Fibroblast of lung (primary cell): ENCODE data around the gene CBLC. TPM values are rescaled to one million over a fixed set of nuclear protein-coding genes. Genes with fewer than 3 reads are reported as not detected.

ENCODE experiments used
- DNase-seq, 2 donors: peaks; one replicate each; pipeline versions ENCODE4 v3.0.0 to v3.0.0-alpha.2; 2010; ENCODE audit warnings: low read depth in 2 of 2
- H2AFZ ChIP-seq: 2 replicates; pipeline ENCODE4 v1.5.1; 2012; ENCODE audit warnings: low read length, control low read depth, inconsistent platforms
- H3K27ac ChIP-seq: 2 replicates; pipeline ENCODE4 v1.5.1; 2011; ENCODE audit warnings: low read length, control low read depth; ENCODE audit not compliant: insufficient read depth
- H3K27me3 ChIP-seq: 2 replicates; pipeline ENCODE4 v1.5.1; 2011; ENCODE audit warnings: mild to moderate bottlenecking, low read length; ENCODE audit not compliant: control insufficient read depth, insufficient read depth
- H3K36me3 ChIP-seq: 2 replicates; pipeline ENCODE4 v1.5.1; 2011; ENCODE audit warnings: low read length; ENCODE audit not compliant: control insufficient read depth, insufficient read depth
- H3K4me1 ChIP-seq: 2 replicates; pipeline ENCODE4 v1.5.1; 2011; ENCODE audit warnings: low read length; ENCODE audit not compliant: control insufficient read depth, insufficient read depth; ENCODE audit errors: extremely low read depth
- H3K4me2 ChIP-seq: 2 replicates; pipeline ENCODE4 v1.5.1; 2011; ENCODE audit warnings: low read length, control low read depth; ENCODE audit not compliant: insufficient read depth; ENCODE audit errors: extremely low read depth
- H3K4me3 ChIP-seq, 4 experiments: fragments of 200-600 bp in 1 of 4; sonication (generic) in 1 of 4; replicated peaks in 1 of 4; 2 replicates each; pipeline ENCODE4 v1.5.1; 2011 to 2016; ENCODE audit warnings: low read length in 4 of 4, low read depth in 3 of 4, mild to moderate bottlenecking in 3 of 4, control low read depth in 2 of 4, inconsistent platforms in 1 of 4, mixed read lengths in 1 of 4; ENCODE audit not compliant: insufficient read depth in 1 of 4; ENCODE audit errors: control extremely low read depth in 1 of 4
- H3K79me2 ChIP-seq: 2 replicates; pipeline ENCODE4 v1.5.1; 2012; ENCODE audit warnings: mild to moderate bottlenecking, low read length, inconsistent platforms; ENCODE audit not compliant: control insufficient read depth, insufficient read depth
- H3K9ac ChIP-seq: 2 replicates; pipeline ENCODE4 v1.5.1; 2011; ENCODE audit warnings: mild to moderate bottlenecking, low read length, control low read depth; ENCODE audit not compliant: insufficient read depth
- H3K9me3 ChIP-seq: 2 replicates; pipeline ENCODE4 v1.5.1; 2012; ENCODE audit warnings: low read depth, low read length; ENCODE audit not compliant: control insufficient read depth, insufficient read depth
- H4K20me1 ChIP-seq: 2 replicates; pipeline ENCODE4 v1.5.1; 2011; ENCODE audit warnings: low read length; ENCODE audit not compliant: control insufficient read depth, insufficient read depth; ENCODE audit errors: extremely low read depth
- EZH2 ChIP-seq: IDR thresholded peaks from 2 replicates; pipeline ENCODE4 v1.5.1; 2012; ENCODE audit warnings: low read length, control low read depth, mild to moderate bottlenecking; ENCODE audit errors: missing control alignments
- polyA plus RNA-seq, 2 donors: library from polyadenylated mRNA; depleted of rRNA in 1 of 2; stranded (reverse) in 1 of 2; unstranded in 1 of 2; fragments of >200 nt; gene quantifications; 2 replicates each; pipeline ENCODE4 v1.2.1, GENCODE V29; 2011 to 2012; ENCODE audit warnings: missing spikeins in 1 of 2
- total RNA-seq: library from RNA; depleted of rRNA; stranded (reverse); fragments of >200 nt; gene quantifications from 2 replicates; pipeline ENCODE4 v1.2.1, GENCODE V29; 2014
- TF ChIP-seq, protein P1 (sequence below), 2 donors: IDR thresholded peaks in 1 of 2; conservative IDR thresholded peaks in 1 of 2; 1 replicate in 1 of 2; 2 replicates in 1 of 2; pipeline ENCODE4 v1.5.1; 2011 to 2012; ENCODE audit warnings: low read length in 2 of 2, control low read depth in 1 of 2, inconsistent platforms in 1 of 2, low read depth in 1 of 2, mild to moderate bottlenecking in 1 of 2

The CBLC gene
- total and polyA plus RNA-seq, 2 donors (not counting 1 experiment from before 2014, with no cell fraction given) = 0.33 TPM; not detected in 1

DNA sequence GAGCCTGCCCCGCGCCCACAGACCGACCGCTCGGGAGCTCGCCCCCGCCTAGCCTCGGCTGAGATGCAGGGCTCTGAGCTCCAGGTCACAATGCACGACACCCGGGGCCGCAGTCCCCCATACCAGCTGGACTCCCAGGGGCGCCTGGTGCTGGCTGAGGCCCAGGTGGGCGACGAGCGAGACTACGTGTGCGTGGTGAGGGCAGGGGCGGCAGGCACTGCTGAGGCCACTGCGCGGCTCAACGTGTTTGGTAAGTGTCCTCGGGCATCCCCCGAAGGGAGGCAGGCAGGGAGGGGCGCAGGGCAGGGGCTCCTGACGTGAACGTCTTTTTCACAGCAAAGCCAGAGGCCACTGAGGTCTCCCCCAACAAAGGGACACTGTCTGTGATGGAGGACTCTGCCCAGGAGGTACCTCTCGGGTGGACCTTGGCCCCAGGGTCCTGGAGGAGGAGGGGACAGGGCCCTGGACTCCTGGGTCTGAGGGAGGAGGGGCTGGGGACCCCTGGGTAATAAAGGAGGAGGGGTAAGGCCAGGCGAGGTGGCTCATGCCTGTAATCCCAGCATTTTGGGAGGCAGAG, 34.5 kb downstream of the CBLC start:
- DNase-seq = no peak
- TF ChIP-seq EZH2 = no peak
- TF ChIP-seq, protein P1, sequence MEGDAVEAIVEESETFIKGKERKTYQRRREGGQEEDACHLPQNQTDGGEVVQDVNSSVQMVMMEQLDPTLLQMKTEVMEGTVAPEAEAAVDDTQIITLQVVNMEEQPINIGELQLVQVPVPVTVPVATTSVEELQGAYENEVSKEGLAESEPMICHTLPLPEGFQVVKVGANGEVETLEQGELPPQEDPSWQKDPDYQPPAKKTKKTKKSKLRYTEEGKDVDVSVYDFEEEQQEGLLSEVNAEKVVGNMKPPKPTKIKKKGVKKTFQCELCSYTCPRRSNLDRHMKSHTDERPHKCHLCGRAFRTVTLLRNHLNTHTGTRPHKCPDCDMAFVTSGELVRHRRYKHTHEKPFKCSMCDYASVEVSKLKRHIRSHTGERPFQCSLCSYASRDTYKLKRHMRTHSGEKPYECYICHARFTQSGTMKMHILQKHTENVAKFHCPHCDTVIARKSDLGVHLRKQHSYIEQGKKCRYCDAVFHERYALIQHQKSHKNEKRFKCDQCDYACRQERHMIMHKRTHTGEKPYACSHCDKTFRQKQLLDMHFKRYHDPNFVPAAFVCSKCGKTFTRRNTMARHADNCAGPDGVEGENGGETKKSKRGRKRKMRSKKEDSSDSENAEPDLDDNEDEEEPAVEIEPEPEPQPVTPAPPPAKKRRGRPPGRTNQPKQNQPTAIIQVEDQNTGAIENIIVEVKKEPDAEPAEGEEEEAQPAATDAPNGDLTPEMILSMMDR (conservative IDR thresholded peaks at IDR 0.05 in 1 of 2, IDR thresholded peaks at IDR 0.05 in 1 of 2; ENCODE audit: low read depth in 1 of 2, low read length in 2 of 2) = no peak
- H3K27ac ChIP-seq = no peak overlapping the region

DNA sequence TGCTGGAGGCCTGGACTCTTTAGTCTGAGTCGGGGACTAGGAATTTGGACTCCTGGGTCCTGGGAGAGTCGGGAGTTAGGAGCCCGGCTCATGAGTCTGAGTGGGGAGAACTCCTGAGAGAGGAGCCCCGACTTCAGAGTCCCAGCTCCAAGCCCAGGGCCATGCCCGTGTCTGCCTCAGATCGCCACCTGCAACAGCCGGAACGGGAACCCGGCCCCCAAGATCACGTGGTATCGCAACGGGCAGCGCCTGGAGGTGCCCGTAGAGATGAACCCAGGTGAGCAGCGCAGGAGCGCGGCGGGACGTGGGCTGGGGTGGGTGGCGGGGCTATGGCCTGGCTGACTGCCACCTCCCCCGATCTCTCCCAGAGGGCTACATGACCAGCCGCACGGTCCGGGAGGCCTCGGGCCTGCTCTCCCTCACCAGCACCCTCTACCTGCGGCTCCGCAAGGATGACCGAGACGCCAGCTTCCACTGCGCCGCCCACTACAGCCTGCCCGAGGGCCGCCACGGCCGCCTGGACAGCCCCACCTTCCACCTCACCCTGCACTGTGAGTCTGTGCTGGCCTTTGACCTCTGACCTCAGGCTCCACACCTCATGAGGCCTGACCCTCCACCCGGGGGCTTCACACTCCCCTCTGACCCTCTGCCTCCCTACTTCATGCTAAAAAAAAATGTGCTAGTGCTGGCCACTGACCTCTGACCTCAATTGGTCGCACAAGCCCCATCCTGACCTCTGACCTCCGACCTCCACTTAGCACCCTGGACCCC, 35.6 kb downstream of the CBLC start:
- Histone ChIP-seq H3K4me2 (no peak overlapping the region), H2AFZ (no peak overlapping the region), H3K79me2 (no peaks in the 10 kb centered on the region), H4K20me1 (no peaks in the 10 kb centered on the region), H3K4me1 (peaks cover 9% of the 10 kb centered on the region), H3K36me3 (peaks cover 6% of the 10 kb centered on the region), H3K4me3 (no peak overlapping the region), H3K27ac (no peak overlapping the region), H3K9me3 (no peaks in the 10 kb centered on the region), H3K9ac (no peak overlapping the region), H3K27me3 (no peaks in the 10 kb centered on the region)
- no peak for DNase-seq
- TF ChIP-seq EZH2 = no peak
- TF ChIP-seq, protein P1 (conservative IDR thresholded peaks at IDR 0.05 in 1 of 2, IDR thresholded peaks at IDR 0.05 in 1 of 2; ENCODE audit: low read depth in 1 of 2, low read length in 2 of 2) = no peak

More for the DNA sequence above, 34.5 kb downstream of the CBLC start:
- Histone ChIP-seq H3K79me2 (no peaks in the 10 kb centered on the region), H3K36me3 (peaks cover 6% of the 10 kb centered on the region), H3K4me2 (no peak overlapping the region), H4K20me1 (no peaks in the 10 kb centered on the region), H3K9me3 (no peaks in the 10 kb centered on the region), H3K9ac (no peak overlapping the region), H3K27me3 (no peaks in the 10 kb centered on the region), H2AFZ (no peak overlapping the region), H3K4me3 (no peak overlapping the region), H3K4me1 (peaks cover 11% of the 10 kb centered on the region)

DNA sequence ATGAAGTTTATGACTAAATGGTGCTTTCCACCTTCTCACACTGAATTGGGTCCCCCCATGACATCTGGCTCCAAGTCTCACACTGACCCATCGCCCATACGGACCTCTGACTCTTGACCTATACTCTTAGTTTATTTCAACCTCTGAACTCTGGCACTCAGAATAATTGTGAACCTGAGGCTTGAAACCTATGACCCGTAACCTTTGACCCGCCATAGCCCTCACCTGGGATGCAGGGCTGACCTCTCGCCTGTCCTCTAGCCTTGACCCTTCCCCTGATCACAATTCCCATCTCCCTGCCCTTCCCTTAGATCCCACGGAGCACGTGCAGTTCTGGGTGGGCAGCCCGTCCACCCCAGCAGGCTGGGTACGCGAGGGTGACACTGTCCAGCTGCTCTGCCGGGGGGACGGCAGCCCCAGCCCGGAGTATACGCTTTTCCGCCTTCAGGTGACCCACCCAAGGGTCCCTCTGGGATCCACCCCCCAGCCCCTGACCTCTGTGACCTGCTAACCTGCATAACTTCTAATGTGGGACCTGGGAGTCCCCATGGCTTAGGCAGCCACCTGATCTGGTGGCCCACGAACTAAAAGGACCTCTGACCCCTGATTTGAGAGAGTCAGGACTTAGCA, 36.3 kb downstream of the CBLC start:
- H3K9me3 ChIP-seq = no peaks in the 10 kb centered on the region
- TF ChIP-seq, protein P1 (conservative IDR thresholded peaks at IDR 0.05 in 1 of 2, IDR thresholded peaks at IDR 0.05 in 1 of 2; ENCODE audit: low read depth in 1 of 2, low read length in 2 of 2) = no peak
- TF ChIP-seq EZH2 = no peak
- no peaks in the 10 kb centered on the region for H3K27me3 ChIP-seq
- H4K20me1 ChIP-seq = no peaks in the 10 kb centered on the region
- no peak overlapping the region for H3K27ac ChIP-seq
- peaks cover 4% of the 10 kb centered on the region for H3K4me1 ChIP-seq
- H3K4me2 ChIP-seq = no peak overlapping the region
- H3K9ac ChIP-seq = no peak overlapping the region
- DNase-seq = no peak
- no peaks in the 10 kb centered on the region for H3K79me2 ChIP-seq
- H2AFZ ChIP-seq = no peak overlapping the region
- peaks cover 6% of the 10 kb centered on the region for H3K36me3 ChIP-seq
- H3K4me3 ChIP-seq = no peak overlapping the region
